Upper lobe of right lung (tissue), 1 donor: ENCODE measurements around the gene SPRY4. TPM values are rescaled to one million over a fixed set of nuclear protein-coding genes. Genes with fewer than 3 reads are reported as not detected.

Source experiments
- ATAC-seq: fragments of 200-7000 bp; cut with Tn5 transposase; one replicate; pipeline ENCODE4 v1.9.1; 2020; ENCODE audit warnings: mild to moderate bottlenecking, moderate library complexity
- DNase-seq: peaks from one replicate; pipeline ENCODE4 v3.0.0-alpha.2; 2020
- H3K27ac ChIP-seq: fragments of 200-600 bp; one replicate; pipeline ENCODE4 v1.8.0; 2022
- H3K27me3 ChIP-seq: fragments of 200-600 bp; one replicate; pipeline ENCODE4 v1.8.0; 2022; ENCODE audit warnings: mild to moderate bottlenecking
- H3K36me3 ChIP-seq: fragments of 200-600 bp; one replicate; pipeline ENCODE4 v1.8.0; 2022
- H3K4me1 ChIP-seq: fragments of 200-600 bp; one replicate; pipeline ENCODE4 v1.8.0; 2022
- H3K4me3 ChIP-seq: fragments of 200-600 bp; one replicate; pipeline ENCODE4 v1.8.0; 2022; ENCODE audit warnings: mild to moderate bottlenecking
- H3K9me3 ChIP-seq: fragments of 200-600 bp; one replicate; pipeline ENCODE4 v1.8.0; 2022
- intact Hi-C: fragments of 100-400 bp; cut with DNase I; formaldehyde crosslinking; loops from one replicate; pipeline ENCODE4 v1.11.0; 2022
- total RNA-seq: library from RNA; stranded (reverse); fragmentation: NEBNext Ultra II Directional; extraction: Animal tissue kit (Norgen Biotek cat#: 25700); gene quantifications from one replicate; pipeline ENCODE4 v1.2.1, GENCODE V29; 2021
- TF ChIP-seq, protein P1 (sequence below): fragments of 200-600 bp; IDR thresholded peaks from one replicate; pipeline ENCODE4 v1.8.0; 2022; ENCODE audit warnings: antibody characterized with exemption
- donor health status: DM: no; HTN: yes; CAD: no; lungs with severe emphysema.

SPRY4 gene
- total RNA-seq, 1 donor from 2014 or later = 89.8 TPM

DNA sequence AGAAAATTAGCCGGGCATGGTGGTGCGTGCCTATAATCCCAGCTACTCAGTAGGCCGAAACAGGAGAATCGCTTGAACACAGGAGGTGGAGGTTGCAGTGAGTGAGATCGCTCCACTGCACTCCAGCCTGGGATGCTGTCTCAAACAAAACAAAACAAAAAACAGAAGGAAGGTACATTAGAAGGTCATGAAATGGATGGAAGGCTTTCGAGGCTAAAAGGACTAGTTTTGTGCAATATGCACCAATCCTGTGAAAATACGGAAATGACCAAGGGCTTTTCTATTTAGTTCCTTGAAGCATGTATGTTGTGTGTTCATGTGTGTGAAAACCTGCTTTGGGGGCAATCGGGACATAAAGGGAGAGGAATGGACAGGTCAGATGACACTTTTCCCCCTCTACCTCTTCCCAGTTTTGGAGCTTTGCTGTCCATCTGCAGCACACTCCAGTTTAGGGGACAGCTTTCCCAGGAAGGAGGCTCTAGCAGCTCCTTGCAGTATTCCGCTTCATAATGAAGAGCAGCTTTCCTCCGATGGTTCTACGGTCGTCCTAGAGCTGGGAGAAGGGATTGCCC is 15.0 kb downstream of the SPRY4 start:
- intact Hi-C loops = no loop called here
- no peak overlapping the region for H3K4me3 ChIP-seq
- no peaks in the 10 kb centered on the region for H3K9me3 ChIP-seq
- no peak overlapping the region for H3K27ac ChIP-seq
- H3K27me3 ChIP-seq = no peaks in the 10 kb centered on the region
- H3K4me1 ChIP-seq = peaks cover 23% of the 10 kb centered on the region
- no peak for DNase-seq
- H3K36me3 ChIP-seq = peaks cover 45% of the 10 kb centered on the region
- TF ChIP-seq, protein P1, sequence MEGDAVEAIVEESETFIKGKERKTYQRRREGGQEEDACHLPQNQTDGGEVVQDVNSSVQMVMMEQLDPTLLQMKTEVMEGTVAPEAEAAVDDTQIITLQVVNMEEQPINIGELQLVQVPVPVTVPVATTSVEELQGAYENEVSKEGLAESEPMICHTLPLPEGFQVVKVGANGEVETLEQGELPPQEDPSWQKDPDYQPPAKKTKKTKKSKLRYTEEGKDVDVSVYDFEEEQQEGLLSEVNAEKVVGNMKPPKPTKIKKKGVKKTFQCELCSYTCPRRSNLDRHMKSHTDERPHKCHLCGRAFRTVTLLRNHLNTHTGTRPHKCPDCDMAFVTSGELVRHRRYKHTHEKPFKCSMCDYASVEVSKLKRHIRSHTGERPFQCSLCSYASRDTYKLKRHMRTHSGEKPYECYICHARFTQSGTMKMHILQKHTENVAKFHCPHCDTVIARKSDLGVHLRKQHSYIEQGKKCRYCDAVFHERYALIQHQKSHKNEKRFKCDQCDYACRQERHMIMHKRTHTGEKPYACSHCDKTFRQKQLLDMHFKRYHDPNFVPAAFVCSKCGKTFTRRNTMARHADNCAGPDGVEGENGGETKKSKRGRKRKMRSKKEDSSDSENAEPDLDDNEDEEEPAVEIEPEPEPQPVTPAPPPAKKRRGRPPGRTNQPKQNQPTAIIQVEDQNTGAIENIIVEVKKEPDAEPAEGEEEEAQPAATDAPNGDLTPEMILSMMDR = no peak
- ATAC-seq = no peak

DNA sequence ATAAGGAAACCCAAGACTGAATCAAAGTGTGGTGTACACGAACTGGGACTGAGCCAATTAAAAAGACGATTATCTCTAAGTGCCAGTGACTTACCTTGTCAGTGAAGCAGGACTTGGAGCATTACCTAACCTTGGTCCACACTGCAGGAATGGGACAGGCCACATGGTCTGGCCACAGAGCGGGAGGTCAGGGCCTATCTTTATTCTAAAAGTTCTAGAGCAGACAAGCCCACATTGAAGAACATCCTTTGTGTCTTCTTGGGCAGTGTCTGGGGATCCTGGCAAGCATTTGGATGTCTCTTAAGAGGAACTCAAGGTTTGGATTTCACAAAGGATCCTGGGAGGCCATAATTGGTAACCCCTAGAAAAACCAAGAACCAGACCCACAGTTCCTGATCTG is 16.5 kb downstream of the SPRY4 start:
- Histone ChIP-seq H3K27me3 (no peaks in the 10 kb centered on the region), H3K4me3 (no peak overlapping the region), H3K9me3 (no peaks in the 10 kb centered on the region), H3K36me3 (peaks cover 33% of the 10 kb centered on the region), H3K4me1 (peaks cover 10% of the 10 kb centered on the region), H3K27ac (no peak overlapping the region)
- TF ChIP-seq, protein P1 = no peak
- ATAC-seq (no peak), DNase-seq (no peak)
- intact Hi-C loops = no loop called here

DNA sequence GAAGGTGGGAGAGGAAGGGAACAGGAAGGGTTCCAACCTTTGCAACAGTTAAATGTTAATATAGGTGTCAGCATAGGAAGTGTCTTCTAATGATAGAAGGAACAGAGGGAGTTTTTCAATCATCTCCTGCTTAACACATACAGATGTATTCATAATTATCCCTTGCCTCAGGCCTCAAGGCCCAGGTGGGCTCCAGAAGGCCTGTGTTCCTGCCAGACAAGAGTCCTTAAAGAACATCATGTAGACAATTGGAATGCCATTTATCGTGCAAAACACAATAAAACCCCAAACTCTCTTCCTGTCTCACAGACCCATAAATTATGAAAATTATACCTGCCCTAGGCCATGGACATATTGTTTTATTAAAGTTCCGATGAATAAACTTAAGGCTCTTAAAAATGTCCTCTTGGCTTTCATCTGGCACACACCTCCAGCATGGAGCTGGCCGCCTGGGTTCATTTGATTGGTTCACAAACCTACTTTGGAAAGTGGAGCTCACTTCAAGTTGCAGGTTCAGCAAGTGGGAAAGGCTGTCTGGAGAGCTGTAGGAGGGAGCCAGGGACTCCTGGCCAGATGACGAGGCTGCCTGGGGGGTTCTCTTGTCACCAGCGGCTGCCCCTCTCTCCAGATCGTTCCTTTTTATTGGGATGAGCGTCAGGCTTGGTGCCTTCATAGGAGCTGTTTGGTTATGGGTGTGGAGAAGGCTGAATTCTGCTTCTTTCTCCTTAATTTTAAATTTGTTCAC is 17.5 kb downstream of the SPRY4 start:
- Histone ChIP-seq H3K36me3 (peaks cover 23% of the 10 kb centered on the region), H3K4me1 (no peaks in the 10 kb centered on the region), H3K27ac (no peak overlapping the region), H3K27me3 (no peaks in the 10 kb centered on the region), H3K9me3 (no peaks in the 10 kb centered on the region), H3K4me3 (no peak overlapping the region)
- intact Hi-C loops = no loop called here
- no peak for DNase-seq
- TF ChIP-seq, protein P1 = no peak
- no peak for ATAC-seq

DNA sequence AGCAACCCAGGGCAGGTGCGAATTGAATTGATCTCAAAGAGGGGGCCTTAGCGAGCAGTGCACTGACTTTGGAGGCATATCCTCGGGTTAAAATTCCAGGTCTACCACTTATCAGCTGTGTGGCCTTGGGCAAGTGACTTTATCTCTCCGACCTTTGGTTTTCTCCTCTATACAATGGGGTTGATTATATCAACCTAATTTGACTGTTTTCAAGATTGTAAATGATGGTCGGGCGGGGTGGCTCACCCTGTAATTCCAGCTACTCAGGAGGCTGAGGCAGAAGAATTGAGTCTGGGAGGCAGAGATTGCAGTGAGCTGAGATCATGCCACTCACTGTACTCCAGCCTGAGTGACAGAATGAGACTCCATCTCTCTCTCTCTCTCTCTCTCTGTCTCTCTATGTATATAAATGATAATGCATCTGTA is 18.7 kb downstream of the SPRY4 start:
- no peak for DNase-seq
- Histone ChIP-seq H3K27ac (no peak overlapping the region), H3K27me3 (no peaks in the 10 kb centered on the region), H3K4me1 (no peaks in the 10 kb centered on the region), H3K36me3 (peaks cover 15% of the 10 kb centered on the region), H3K4me3 (no peak overlapping the region), H3K9me3 (no peaks in the 10 kb centered on the region)
- TF ChIP-seq, protein P1 = no peak
- ATAC-seq = no peak
- intact Hi-C loops = no loop called here

DNA sequence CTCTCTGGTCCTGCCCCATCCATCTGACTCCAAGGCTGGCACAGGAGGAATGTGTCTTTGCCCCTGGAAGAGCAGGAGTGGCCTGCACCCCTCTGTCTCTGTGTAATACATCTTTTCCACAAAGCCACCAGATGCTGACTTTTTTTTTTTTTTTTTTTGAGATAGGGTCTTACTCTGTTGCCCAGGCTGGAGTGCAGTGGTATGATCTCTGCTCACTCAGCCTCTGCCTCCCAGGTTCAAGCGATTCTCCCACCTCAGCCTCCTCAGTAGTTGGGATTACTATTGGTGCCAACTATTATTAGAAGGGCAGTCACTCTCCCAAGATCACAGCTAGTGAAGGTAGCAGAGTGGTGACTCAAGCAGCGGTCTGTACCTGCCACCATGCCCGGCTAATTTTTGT is 19.6 kb downstream of the SPRY4 start:
- DNase-seq (no peak), ATAC-seq (no peak)
- no peaks in the 10 kb centered on the region for H3K9me3 ChIP-seq
- H3K36me3 ChIP-seq = peaks cover 8% of the 10 kb centered on the region
- no peak overlapping the region for H3K4me3 ChIP-seq
- H3K27ac ChIP-seq = no peak overlapping the region
- no peaks in the 10 kb centered on the region for H3K4me1 ChIP-seq
- no peaks in the 10 kb centered on the region for H3K27me3 ChIP-seq
- TF ChIP-seq, protein P1 = no peak
- intact Hi-C loops = no loop called here
